ENCODE data around the gene CYP26A1. TPM values are rescaled to one million over a fixed set of nuclear protein-coding genes. Genes with fewer than 3 reads are reported as not detected.

CYP26A1 gene
- total and polyA plus RNA-seq, 8 donors: 0.14 to 0.31 (median 0.21) TPM; not detected in 5

GRCh38 chr10:93054486-93054885 lies 19.2 kb upstream of the CYP26A1 start:
- Histone ChIP-seq H3K9me3 (no peaks in the 10 kb centered on the region), H3K27me3 (no peaks in the 10 kb centered on the region), H3K4me1 (no peaks in the 10 kb centered on the region), H3K36me3 (peaks cover 0 to 17% of the 10 kb centered on the region in 2 donors), H3K4me3 (no peak overlapping the region), H3K27ac (no peak overlapping the region)
- ATAC-seq (no peak), DNase-seq (no peak)
- intact Hi-C loops (cut with DNase I): no loop called here
- no peak for TF ChIP-seq CTCF (IDR thresholded peaks at IDR 0.05)

GRCh38 chr10:93058139-93058538 lies 15.6 kb upstream of the CYP26A1 start:
- intact Hi-C loops (cut with DNase I): no loop called here
- no peak for DNase-seq
- H3K36me3 ChIP-seq: peaks cover 0 to 34% of the 10 kb centered on the region in 2 donors
- no peaks in the 10 kb centered on the region for H3K9me3 ChIP-seq
- TF ChIP-seq CTCF (IDR thresholded peaks at IDR 0.05): no peak
- ATAC-seq: no peak
- H3K27ac ChIP-seq: no peak overlapping the region
- peaks cover 33 to 36% of the 10 kb centered on the region in 2 donors for H3K27me3 ChIP-seq
- H3K4me3 ChIP-seq: no peak overlapping the region
- peaks cover 15 to 25% of the 10 kb centered on the region in 2 donors for H3K4me1 ChIP-seq

- Histone ChIP-seq H3K9me3 (no peaks in the 10 kb centered on the region), H3K4me1 (peaks cover 16 to 26% of the 10 kb centered on the region in 2 donors), H3K27me3 (peaks cover 54 to 57% of the 10 kb centered on the region in 2 donors), H3K27ac (no peak within 1 kb of the TSS), H3K36me3 (peaks cover 0 to 45% of the 10 kb centered on the region in 2 donors), H3K4me3 (no peak within 1 kb of the TSS)
- no peak for DNase-seq
- intact Hi-C loops (cut with DNase I): no loop called here
- no peak for ATAC-seq
- no peak for TF ChIP-seq CTCF (IDR thresholded peaks at IDR 0.05)
Observed at GRCh38 chr10:93059975-93060886, 13.5 kb upstream of the CYP26A1 start, which contains the start of gene CYP26C1. TSS of gene CYP26C1 (plus strand) at chr10:93060798. CDS start at chr10:93061264, 466 bp downstream.

GRCh38 chr10:93060887-93061593 lies 12.7 kb upstream of the CYP26A1 start:
- no peak overlapping the region for H3K27ac ChIP-seq
- H3K27me3 ChIP-seq: peaks cover 62 to 65% of the 10 kb centered on the region in 2 donors
- H3K36me3 ChIP-seq: peaks cover 0 to 46% of the 10 kb centered on the region in 2 donors
- peaks cover 16 to 31% of the 10 kb centered on the region in 2 donors for H3K4me1 ChIP-seq
- no peak overlapping the region for H3K4me3 ChIP-seq
- no peak for DNase-seq
- no peak for TF ChIP-seq CTCF (IDR thresholded peaks at IDR 0.05)
- ATAC-seq: no peak
- no peaks in the 10 kb centered on the region for H3K9me3 ChIP-seq
- intact Hi-C loops (cut with DNase I): no loop called here

All from left lung (tissue), 10 donors.